Stimulated activated CD4-positive, alpha-beta T cell treated with anti-CD3 and anti-CD28 coated beads, Interleukin-4, amount 100 ng/mL, for 24 hours (primary cell): ENCODE results near the gene CELF4.

ENCODE experiments used
- DNase-seq: peaks from one replicate; pipeline ENCODE4 v3.0.0-alpha.2; 2020

CELF4 gene

GRCh38 chr18:37571266-37571665 lies 5.7 kb upstream of the CELF4 start:
- DNase-seq: no peak

GRCh38 chr18:37570336-37570930 lies 4.8 kb upstream of the CELF4 start:
- no peak for DNase-seq

GRCh38 chr18:37568671-37569070 lies 3.1 kb upstream of the CELF4 start:
- no peak for DNase-seq

GRCh38 chr18:37567994-37568359 lies 2.4 kb upstream of the CELF4 start:
- DNase-seq: no peak

GRCh38 chr18:37567061-37567993 lies 1.7 kb upstream of the CELF4 start:
- DNase-seq: no peak

- no peak for DNase-seq
These were observed 972 bp upstream of the CELF4 start for GRCh38 chr18:37566479-37567060.

GRCh38 chr18:37565977-37566478 lies 430 bp upstream of the CELF4 start:
- no peak for DNase-seq

GRCh38 chr18:37564711-37565100 lies 892 bp downstream of the CELF4 start:
- no peak for DNase-seq

- DNase-seq: no peak
These were observed 1.6 kb downstream of the CELF4 start for GRCh38 chr18:37563931-37564392.

- no peak for DNase-seq
These were observed 3.6 kb downstream of the CELF4 start for GRCh38 chr18:37561986-37562385.

GRCh38 chr18:37560003-37560402 lies 5.6 kb downstream of the CELF4 start:
- no peak for DNase-seq

GRCh38 chr18:37559194-37559593 lies 6.4 kb downstream of the CELF4 start:
- DNase-seq: no peak

GRCh38 chr18:37554399-37554787 lies 11.2 kb downstream of the CELF4 start:
- DNase-seq: no peak

GRCh38 chr18:37553633-37554398 lies 11.8 kb downstream of the CELF4 start:
- DNase-seq: no peak

- DNase-seq: no peak
These were observed 13.3 kb downstream of the CELF4 start for GRCh38 chr18:37552286-37552685.

GRCh38 chr18:37551846-37552245 lies 13.8 kb downstream of the CELF4 start:
- no peak for DNase-seq

- DNase-seq: no peak
These were observed 14.3 kb downstream of the CELF4 start for GRCh38 chr18:37551249-37551648.

GRCh38 chr18:37550118-37550875 lies 15.3 kb downstream of the CELF4 start:
- no peak for DNase-seq

- DNase-seq: no peak
These were observed 16.8 kb downstream of the CELF4 start for GRCh38 chr18:37548679-37549289.

GRCh38 chr18:37547196-37547827 lies 18.3 kb downstream of the CELF4 start:
- no peak for DNase-seq

- DNase-seq: no peak
These were observed 18.9 kb downstream of the CELF4 start for GRCh38 chr18:37546651-37547050.

GRCh38 chr18:37546272-37546537 lies 19.4 kb downstream of the CELF4 start:
- DNase-seq: no peak
